GM13976 (cell line): Measurements from ENCODE around the gene ERMP1.
"Not testable (repeated sequence)": the region's sequence is repeated elsewhere in the genome, so short reads cannot be mapped to it uniquely, and the experiment has no call there.

ENCODE experiments used
- DNase-seq: peaks from one replicate; pipeline ENCODE4 v3.0.0; 2012; ENCODE audit warnings: low spot score
- CTCF ChIP-seq: IDR thresholded peaks from 2 replicates; pipeline ENCODE4 v1.5.1; 2012; ENCODE audit warnings: borderline replicate concordance, mild to moderate bottlenecking; ENCODE audit not compliant: insufficient read depth; ENCODE audit errors: extremely low read depth, missing control alignments, control extremely low read depth
- in situ Hi-C: fragments of 300-500 bp; cut with MboI; formaldehyde crosslinking; loops from one replicate; pipeline ENCODE4 v1.12.0; 2022; ENCODE audit warnings: low sequenced_read_pairs, mixed read lengths, inconsistent platforms; ENCODE audit not compliant: unreplicated experiment

The ERMP1 gene

GRCh38 chr9:5815461-5815860 is 17.5 kb downstream of the ERMP1 start:
- TF ChIP-seq CTCF: no peak
- DNase-seq: no peak
- in situ Hi-C loops: no loop called here

GRCh38 chr9:5813824-5814223 is 19.1 kb downstream of the ERMP1 start:
- TF ChIP-seq CTCF: no peak
- in situ Hi-C loops: no loop called here
- DNase-seq: no peak

GRCh38 chr9:5811751-5812150 is 21.2 kb downstream of the ERMP1 start:
- TF ChIP-seq CTCF: no peak
- no peak for DNase-seq
- in situ Hi-C loops: no loop called here

GRCh38 chr9:5805478-5805877 is 27.4 kb downstream of the ERMP1 start:
- in situ Hi-C loops: no loop called here
- DNase-seq: no peak
- no peak for TF ChIP-seq CTCF

GRCh38 chr9:5801739-5802113 is 31.2 kb downstream of the ERMP1 start:
- no peak for TF ChIP-seq CTCF
- in situ Hi-C loops: no loop called here
- no peak for DNase-seq

- DNase-seq: no peak
- in situ Hi-C loops: no loop called here
- TF ChIP-seq CTCF: no peak
These were observed 31.8 kb downstream of the ERMP1 start for GRCh38 chr9:5800969-5801738.

GRCh38 chr9:5800378-5800777 is 32.5 kb downstream of the ERMP1 start:
- DNase-seq, in situ Hi-C loops: not testable (repeated sequence)
